Naive thymus-derived CD4-positive, alpha-beta T cell (primary cell): Measurements from ENCODE around the gene BTG3. TPM values are rescaled to one million over a fixed set of nuclear protein-coding genes. Genes with fewer than 3 reads are reported as not detected.
A peak's percentile ranks its signal among the peaks of the same experiment; 100 is the strongest.

Experiments used
- ATAC-seq: fragments of 150-1000 bp; cut with Tn5 transposase; 2 replicates; pipeline ENCODE4 v1.10.0; 2021; ENCODE audit warnings: mild to moderate bottlenecking, moderate library complexity
- CTCF ChIA-PET: fragments of 350-600 bp; sonication (Branson Sonifier 250); formaldehyde crosslinking; loops from one replicate; lab custom pipeline; 2021; ENCODE audit warnings: antibody characterized with exemption; lab: Charles Lee
- POLR2A ChIA-PET: fragments of 350-600 bp; sonication (Branson Sonifier 250); formaldehyde crosslinking; loops from one replicate; lab custom pipeline; 2021; ENCODE audit warnings: antibody characterized with exemption, inconsistent platforms; lab: Charles Lee
- DNase-seq, 9 donors: peaks; one replicate each; pipeline versions ENCODE4 v3.0.0 to v3.0.0-alpha.2; 2020 to 2022; ENCODE audit warnings: mixed read lengths in 1 of 9
- H3K27ac ChIP-seq: one replicate; pipeline ENCODE4 v1.7.0; 2013; ENCODE audit warnings: mild to moderate bottlenecking, low read depth, low read length, moderate library complexity
- H3K27me3 ChIP-seq, 2 donors: one replicate each; pipeline ENCODE4 v1.7.0; 2013; ENCODE audit warnings: low read length in 2 of 2, mild to moderate bottlenecking in 2 of 2, moderate library complexity in 2 of 2; ENCODE audit not compliant: control insufficient read depth in 2 of 2, insufficient read depth in 2 of 2
- H3K36me3 ChIP-seq, 3 experiments: 1 replicate in 2 of 3; 2 replicates in 1 of 3; pipeline ENCODE4 v1.7.0; 2013; ENCODE audit warnings: low read length in 3 of 3, mild to moderate bottlenecking in 3 of 3, moderate library complexity in 1 of 3; ENCODE audit not compliant: insufficient read depth in 3 of 3, control insufficient read depth in 2 of 3
- H3K4me1 ChIP-seq, 2 donors: one replicate each; pipeline ENCODE4 v1.7.0; 2013; ENCODE audit warnings: low read length in 2 of 2, mild to moderate bottlenecking in 2 of 2, moderate library complexity in 1 of 2; ENCODE audit not compliant: control insufficient read depth in 2 of 2, insufficient read depth in 2 of 2
- H3K4me3 ChIP-seq: 2 replicates; pipeline ENCODE4 v1.7.0; 2013; ENCODE audit warnings: mild to moderate bottlenecking, low read length
- H3K9me3 ChIP-seq, 3 experiments: 1 replicate in 2 of 3; 2 replicates in 1 of 3; pipeline ENCODE4 v1.7.0; 2013; ENCODE audit warnings: low read length in 3 of 3; ENCODE audit not compliant: control insufficient read depth in 2 of 3
- H3K27ac Mint-ChIP-seq, 9 donors: one replicate each; pipeline ENCODE4 v1.8.0; 2020 to 2022; ENCODE audit warnings: mixed read lengths in 9 of 9, mild to moderate bottlenecking in 8 of 9, moderate library complexity in 5 of 9, inconsistent platforms in 2 of 9
- H3K27me3 Mint-ChIP-seq, 5 donors: one replicate each; pipeline ENCODE4 v1.8.0; 2021 to 2022; ENCODE audit warnings: mixed read lengths in 5 of 5, mild to moderate bottlenecking in 1 of 5
- H3K36me3 Mint-ChIP-seq, 5 donors: one replicate each; pipeline ENCODE4 v1.8.0; 2020 to 2022; ENCODE audit warnings: mixed read lengths in 5 of 5, mild to moderate bottlenecking in 3 of 5, inconsistent platforms in 1 of 5
- H3K4me1 Mint-ChIP-seq, 7 donors: one replicate each; pipeline ENCODE4 v1.8.0; 2020 to 2022; ENCODE audit warnings: mixed read lengths in 7 of 7, mild to moderate bottlenecking in 3 of 7, inconsistent platforms in 1 of 7
- H3K4me3 Mint-ChIP-seq, 10 donors: one replicate each; pipeline ENCODE4 v1.8.0; 2020 to 2022; ENCODE audit warnings: mild to moderate bottlenecking in 10 of 10, mixed read lengths in 10 of 10, moderate library complexity in 6 of 10, inconsistent platforms in 2 of 10
- H3K9me3 Mint-ChIP-seq, 11 donors: one replicate each; pipeline ENCODE4 v1.8.0; 2020 to 2022; ENCODE audit warnings: mixed read lengths in 11 of 11, mild to moderate bottlenecking in 4 of 11, inconsistent platforms in 1 of 11, moderate library complexity in 1 of 11
- intact Hi-C, 2 donors: fragments of 100-400 bp; cut with micrococcal nuclease; formaldehyde crosslinking; loops; one replicate each; pipeline ENCODE4 v1.15.1; 2023
- polyA plus RNA-seq, 2 donors: library from polyadenylated mRNA; unstranded; fragments of 300-500 nt; fragmentation: Illumina TruSeq; gene quantifications; one replicate each; pipeline ENCODE4 v1.2.3, GENCODE V29; 2021
- total RNA-seq, 6 experiments: library from RNA in 5 of 6; stranded (reverse) in 5 of 6; gene quantifications; 1 replicate in 5 of 6; 2 replicates in 1 of 6; pipeline ENCODE4 v1.2.3 and lab custom pipeline; 2021 to 2026

BTG3 gene, protein sequence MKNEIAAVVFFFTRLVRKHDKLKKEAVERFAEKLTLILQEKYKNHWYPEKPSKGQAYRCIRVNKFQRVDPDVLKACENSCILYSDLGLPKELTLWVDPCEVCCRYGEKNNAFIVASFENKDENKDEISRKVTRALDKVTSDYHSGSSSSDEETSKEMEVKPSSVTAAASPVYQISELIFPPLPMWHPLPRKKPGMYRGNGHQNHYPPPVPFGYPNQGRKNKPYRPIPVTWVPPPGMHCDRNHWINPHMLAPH
- total RNA-seq (10 to 100 TPM; 13.9 to 57.3 (median 48.5) TPM), polyA plus RNA-seq (1 to 10 TPM; 3.2 to 6.8 TPM), total RNA-seq (lab: John Stamatoyannopoulos, UW) (29.6 reads per million, percentile 59 among the genes with 10 or more reads in this experiment)

DNA sequence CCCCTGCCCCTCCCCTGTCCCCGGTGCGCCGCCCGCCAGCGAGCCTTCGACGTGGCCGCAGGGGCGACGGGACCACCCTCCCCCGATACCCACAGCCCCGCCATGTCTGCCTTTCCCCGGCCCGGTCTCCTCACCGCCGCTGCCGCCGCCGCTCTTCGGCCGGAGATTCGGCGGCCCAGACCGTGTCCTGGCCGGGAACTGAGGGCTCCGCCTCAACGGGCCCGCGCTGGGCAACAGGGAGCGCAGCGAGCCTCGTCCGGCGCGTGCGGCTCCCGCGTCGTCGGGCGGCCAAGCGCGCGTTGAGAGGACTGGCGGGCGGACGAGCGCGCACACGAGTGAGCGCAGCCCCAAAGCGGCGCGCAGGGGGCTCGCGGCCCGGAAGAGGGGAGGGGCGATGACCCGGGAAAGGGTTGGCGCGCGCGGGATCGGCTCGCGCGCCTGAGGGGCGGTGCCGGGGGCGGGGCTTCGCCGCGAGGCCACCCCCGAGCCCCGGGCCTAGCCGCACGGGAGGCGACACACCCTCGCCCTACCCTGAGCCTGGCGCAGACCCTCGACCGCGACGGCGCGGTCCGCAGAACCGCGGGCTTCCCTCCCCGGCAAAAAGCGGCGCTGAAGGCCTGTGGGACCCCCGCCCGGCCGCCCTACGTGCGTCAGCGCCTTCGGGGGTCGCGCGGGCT lies at the start of gene BTG3:
Gene BTG3 (minus strand): TSS at position 337 of the 677 bp plus-strand sequence. CDS start 3,757 bp downstream, outside the sequence.
- no peaks in the 10 kb centered on the region for H3K27me3 Mint-ChIP-seq
- DNase-seq: peak; percentile 68 to 88 (median 81)
- CTCF ChIA-PET: no interaction called here
- peak within 1 kb of the TSS; percentile 84 to 100 (median 93) for H3K27ac Mint-ChIP-seq
- H3K9me3 ChIP-seq: no peaks in the 10 kb centered on the region
- intact Hi-C loops: loop anchor here (1.0 to 5.0 kb wide), 5 partner anchors 26 to 1880 kb away; partner anchors contain the start of gene C21orf91 (in 1 of the 2)
- peak within 1 kb of the TSS; percentile 86 to 98 (median 90) for H3K4me3 Mint-ChIP-seq
- peak; percentile 89 for ATAC-seq
- POLR2A ChIA-PET: no interaction called here
- H3K27me3 ChIP-seq: no peaks in the 10 kb centered on the region
- peaks cover 0 to 16% (median 0%) of the 10 kb centered on the region in 5 donors for H3K36me3 Mint-ChIP-seq
- peaks cover 7 to 61% (median 19%) of the 10 kb centered on the region in 7 donors for H3K4me1 Mint-ChIP-seq
- H3K4me3 ChIP-seq: peak within 1 kb of the TSS; percentile 83
- H3K27ac ChIP-seq: peak within 1 kb of the TSS; percentile 72
- H3K36me3 ChIP-seq: peaks cover 0 to 10% (median 0%) of the 10 kb centered on the region in 3 experiments
- H3K9me3 Mint-ChIP-seq: peaks cover 0 to 3% (median 0%) of the 10 kb centered on the region in 11 donors
- H3K4me1 ChIP-seq: peaks cover 0 to 7% of the 10 kb centered on the region in 2 donors

DNA sequence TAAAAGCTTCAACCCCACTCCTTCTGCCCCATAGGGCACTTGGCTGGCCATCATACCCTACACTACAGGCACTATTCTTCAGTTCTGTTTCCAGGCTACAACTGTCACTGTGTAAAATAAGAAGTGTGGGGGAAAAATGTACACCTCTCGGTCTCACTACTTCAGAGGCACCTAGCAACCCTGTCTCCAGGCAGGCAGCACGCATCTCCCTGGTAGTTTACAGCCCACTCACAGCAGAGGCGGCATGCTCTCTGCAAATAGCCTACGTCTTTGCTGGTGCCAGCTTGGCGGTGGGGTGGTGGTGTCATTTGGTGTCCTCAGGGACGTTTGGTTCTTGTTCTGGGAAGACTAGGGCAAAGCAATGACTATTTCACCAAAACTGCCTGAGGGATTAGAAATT lies 48.2 kb upstream of the BTG3 start:
- Histone ChIP-seq H3K4me1 (no peaks in the 10 kb centered on the region), H3K27me3 (no peaks in the 10 kb centered on the region), H3K36me3 (no peaks in the 10 kb centered on the region), H3K9me3 (no peaks in the 10 kb centered on the region), H3K4me3 (no peak overlapping the region), H3K27ac (no peak overlapping the region)
- no peak for DNase-seq
- Mint-ChIP-seq H3K4me1 (peaks cover 0 to 2% (median 0%) of the 10 kb centered on the region in 7 donors), H3K36me3 (no peaks in the 10 kb centered on the region), H3K4me3 (no peak overlapping the region), H3K27me3 (peaks cover 0 to 36% (median 16%) of the 10 kb centered on the region in 5 donors), H3K9me3 (no peaks in the 10 kb centered on the region), H3K27ac (no peak overlapping the region)
- intact Hi-C loops: no loop called here
- POLR2A ChIA-PET: no interaction called here
- CTCF ChIA-PET: no interaction called here
- ATAC-seq: no peak

DNA sequence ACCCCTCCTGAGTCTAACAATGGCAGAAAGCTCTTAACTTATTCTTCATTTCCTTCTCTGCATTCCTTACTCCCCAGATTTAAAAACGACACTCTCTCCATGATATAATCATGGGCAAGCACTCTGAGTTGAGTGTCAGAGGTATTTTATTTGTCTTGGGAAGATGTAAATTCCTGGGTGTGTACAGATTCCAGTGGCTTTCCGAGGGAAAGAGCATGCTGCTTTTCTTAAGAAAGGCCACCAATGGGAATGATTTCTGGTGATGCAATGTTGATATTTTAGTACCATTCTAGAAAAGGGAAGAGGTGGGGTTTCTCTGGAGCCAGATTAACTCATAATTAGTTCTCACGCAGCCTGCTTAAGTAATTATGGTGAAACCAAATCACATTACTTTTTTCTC lies 47.8 kb upstream of the BTG3 start:
- H3K4me1 ChIP-seq: no peaks in the 10 kb centered on the region
- no peaks in the 10 kb centered on the region for H3K36me3 ChIP-seq
- ChIA-PET POLR2A (no interaction called here), CTCF (no interaction called here)
- ATAC-seq: no peak
- no peaks in the 10 kb centered on the region for H3K9me3 ChIP-seq
- no peaks in the 10 kb centered on the region for H3K36me3 Mint-ChIP-seq
- H3K27me3 ChIP-seq: no peaks in the 10 kb centered on the region
- no peak overlapping the region for H3K27ac ChIP-seq
- no peak overlapping the region for H3K4me3 ChIP-seq
- H3K4me3 Mint-ChIP-seq: no peak overlapping the region
- H3K27me3 Mint-ChIP-seq: peaks cover 0 to 36% (median 21%) of the 10 kb centered on the region in 5 donors
- intact Hi-C loops: no loop called here
- DNase-seq: no peak
- no peaks in the 10 kb centered on the region for H3K9me3 Mint-ChIP-seq
- H3K27ac Mint-ChIP-seq: no peak overlapping the region
- no peaks in the 10 kb centered on the region for H3K4me1 Mint-ChIP-seq

DNA sequence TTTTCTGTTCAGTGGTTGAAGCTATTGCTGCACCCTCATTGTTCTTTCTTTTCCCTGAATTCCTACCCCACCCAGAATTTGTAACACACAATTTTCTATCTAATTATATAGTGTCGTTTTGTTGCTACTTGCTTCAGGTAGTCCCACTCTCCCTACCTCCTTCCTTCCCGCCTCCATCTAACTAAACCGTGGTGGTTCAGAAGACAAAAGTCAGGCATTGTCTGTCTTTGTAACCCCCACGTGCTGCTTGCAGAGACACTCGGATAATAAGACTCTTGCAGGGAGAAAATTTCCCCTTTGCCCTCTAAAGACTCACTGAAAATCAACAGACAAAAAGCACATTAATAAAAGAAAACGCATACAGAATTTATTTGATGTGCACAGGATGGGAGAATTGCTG lies 46.2 kb upstream of the BTG3 start:
- H3K27ac ChIP-seq: no peak overlapping the region
- no peak overlapping the region for H3K4me3 Mint-ChIP-seq
- no peaks in the 10 kb centered on the region for H3K9me3 ChIP-seq
- H3K4me1 ChIP-seq: no peaks in the 10 kb centered on the region
- POLR2A ChIA-PET: no interaction called here
- no peaks in the 10 kb centered on the region for H3K9me3 Mint-ChIP-seq
- H3K4me3 ChIP-seq: no peak overlapping the region
- intact Hi-C loops: no loop called here
- H3K36me3 ChIP-seq: no peaks in the 10 kb centered on the region
- no peaks in the 10 kb centered on the region for H3K4me1 Mint-ChIP-seq
- H3K36me3 Mint-ChIP-seq: no peaks in the 10 kb centered on the region
- H3K27me3 ChIP-seq: no peaks in the 10 kb centered on the region
- no peak for ATAC-seq
- H3K27ac Mint-ChIP-seq: peak overlapping the region in 1 of 9 donors; percentile 80
- CTCF ChIA-PET: no interaction called here
- H3K27me3 Mint-ChIP-seq: peaks cover 0 to 36% (median 32%) of the 10 kb centered on the region in 5 donors
- no peak for DNase-seq

DNA sequence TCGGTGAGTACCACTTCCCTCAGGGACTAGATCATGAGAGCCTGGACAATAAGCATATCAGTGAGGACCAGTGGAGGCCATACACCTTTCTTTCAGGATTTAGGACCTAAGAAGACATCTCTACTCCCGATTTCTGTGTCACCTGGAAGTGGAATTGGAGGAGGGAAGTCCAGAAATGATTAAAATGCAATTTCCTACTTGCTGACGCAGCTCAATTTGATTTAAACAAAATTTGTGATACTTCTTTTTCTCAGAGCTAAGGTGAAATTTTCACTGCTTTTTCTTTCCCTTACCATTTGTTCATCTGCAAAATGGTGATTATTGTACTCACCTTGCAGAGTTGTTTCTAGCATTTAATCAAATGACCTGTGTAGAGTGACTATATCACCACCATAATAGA lies 38.8 kb upstream of the BTG3 start:
- no peak overlapping the region for H3K27ac Mint-ChIP-seq

DNA sequence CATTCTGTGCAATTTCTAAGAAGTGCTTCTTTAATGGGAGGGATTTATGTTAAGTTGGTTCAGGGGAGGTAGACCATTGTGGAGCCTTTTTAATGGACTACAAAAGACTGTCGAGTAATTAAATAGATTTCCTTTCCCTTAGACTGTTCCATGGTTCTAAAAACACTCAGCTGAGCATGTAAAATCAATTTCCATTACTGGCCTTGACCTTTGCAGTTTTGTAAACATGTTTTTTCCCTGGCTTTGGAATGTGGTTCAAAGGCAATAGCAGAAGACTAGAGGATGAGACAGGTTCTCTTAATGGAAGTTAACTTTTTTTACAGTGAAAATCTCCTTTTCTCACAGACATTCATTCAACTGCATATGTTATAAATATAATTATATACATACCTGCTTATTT lies 37.6 kb upstream of the BTG3 start:
- Mint-ChIP-seq H3K27ac (no peak overlapping the region), H3K36me3 (peaks cover 0 to 6% (median 0%) of the 10 kb centered on the region in 5 donors), H3K9me3 (peaks cover 0 to 7% (median 2%) of the 10 kb centered on the region in 11 donors), H3K4me3 (no peak overlapping the region), H3K27me3 (peaks cover 7 to 20% (median 10%) of the 10 kb centered on the region in 5 donors), H3K4me1 (peaks cover 0 to 5% (median 0%) of the 10 kb centered on the region in 7 donors)
- Histone ChIP-seq H3K4me3 (no peak overlapping the region), H3K27me3 (no peaks in the 10 kb centered on the region), H3K9me3 (no peaks in the 10 kb centered on the region), H3K27ac (no peak overlapping the region), H3K36me3 (no peaks in the 10 kb centered on the region), H3K4me1 (no peaks in the 10 kb centered on the region)
- no peak for ATAC-seq
- ChIA-PET POLR2A (no interaction called here), CTCF (interaction anchor here (0.7 kb wide), 1 partner anchor 17 kb away, joined by 3 read pairs; no protein-coding TSS in a partner anchor)
- no peak for DNase-seq
- intact Hi-C loops: no loop called here

More for the DNA sequence above, 38.8 kb upstream of the BTG3 start:
- ChIA-PET POLR2A (interaction anchor here (0.6 kb wide), 1 partner anchor 120 kb away, joined by 3 read pairs; no protein-coding TSS in a partner anchor), CTCF (no interaction called here)
- Mint-ChIP-seq H3K9me3 (peaks cover 0 to 7% (median 2%) of the 10 kb centered on the region in 11 donors), H3K4me3 (no peak overlapping the region), H3K27me3 (peaks cover 7 to 24% (median 11%) of the 10 kb centered on the region in 5 donors), H3K4me1 (no peaks in the 10 kb centered on the region), H3K36me3 (peaks cover 0 to 6% (median 0%) of the 10 kb centered on the region in 5 donors)
- Histone ChIP-seq H3K27ac (no peak overlapping the region), H3K27me3 (no peaks in the 10 kb centered on the region), H3K9me3 (no peaks in the 10 kb centered on the region), H3K4me1 (no peaks in the 10 kb centered on the region), H3K4me3 (no peak overlapping the region), H3K36me3 (no peaks in the 10 kb centered on the region)
- intact Hi-C loops: no loop called here
- no peak for DNase-seq
- no peak for ATAC-seq
